Small intestine (tissue), 7 donors: ENCODE results near the gene HAPLN2. TPM values are rescaled to one million over a fixed set of nuclear protein-coding genes. Genes with fewer than 3 reads are reported as not detected.
A peak's percentile ranks its signal among the peaks of the same experiment; 100 is the strongest.
"Not testable (repeated sequence)": the region's sequence is repeated elsewhere in the genome, so short reads cannot be mapped to it uniquely, and the experiment has no call there.

Experiments
- DNase-seq, 2 donors: peaks; one replicate each; pipeline versions ENCODE4 v3.0.0 to v3.0.0-alpha.2; 2013
- FAIRE-seq: peaks from 2 replicates; lab custom pipeline; 2012; peaks lifted over from hg19 to GRCh38; lab: Jason Lieb, UNC
- H3K27ac ChIP-seq, 3 donors: one replicate each; pipeline ENCODE4 v1.5.1; 2013; ENCODE audit warnings: low read length in 2 of 3, mild to moderate bottlenecking in 2 of 3, control low read depth in 1 of 3, inconsistent platforms in 1 of 3, low read depth in 1 of 3, moderate library complexity in 1 of 3
- H3K27me3 ChIP-seq, 3 donors: one replicate each; pipeline ENCODE4 v1.6.1; 2013; ENCODE audit warnings: low read length in 3 of 3, inconsistent platforms in 1 of 3; ENCODE audit not compliant: control insufficient read depth in 3 of 3, insufficient read depth in 3 of 3
- H3K36me3 ChIP-seq, 3 donors: one replicate each; pipeline ENCODE4 v1.6.1; 2013; ENCODE audit warnings: low read length in 3 of 3, inconsistent platforms in 1 of 3, low read depth in 1 of 3, mild to moderate bottlenecking in 1 of 3, moderate library complexity in 1 of 3; ENCODE audit not compliant: control insufficient read depth in 3 of 3, insufficient read depth in 2 of 3
- H3K4me1 ChIP-seq, 3 donors: one replicate each; pipeline ENCODE4 v1.6.1; 2013; ENCODE audit warnings: low read length in 2 of 3, inconsistent platforms in 1 of 3, low read depth in 1 of 3, mild to moderate bottlenecking in 1 of 3, moderate library complexity in 1 of 3; ENCODE audit not compliant: control insufficient read depth in 3 of 3, insufficient read depth in 2 of 3
- H3K4me3 ChIP-seq, 3 donors: one replicate each; pipeline ENCODE4 v1.5.1; 2013; ENCODE audit warnings: low read length in 3 of 3, control low read depth in 1 of 3, inconsistent platforms in 1 of 3, low read depth in 1 of 3, mild to moderate bottlenecking in 1 of 3, moderate library complexity in 1 of 3
- H3K9me3 ChIP-seq, 2 donors: one replicate each; pipeline ENCODE4 v1.6.1; 2013; ENCODE audit warnings: low read depth in 1 of 2, low read length in 1 of 2; ENCODE audit not compliant: control insufficient read depth in 2 of 2, insufficient read depth in 1 of 2
- WGBS, 3 donors: extraction: QIAGEN DNeasy Blood & Tissue Kit; methylation state at CpG; one replicate each; pipeline ENCODE4 v1.1.7; 2013; 5-methylcytosine and 5-hydroxymethylcytosine counted together
- polyA plus RNA-seq, 4 donors: library from polyadenylated mRNA; stranded (reverse) in 3 of 4; unstranded in 1 of 4; fragments of 200-250 nt in 3 of 4; fragments of 120-200 nt in 1 of 4; gene quantifications; one replicate each; pipeline versions ENCODE4 v1.2.1 to v1.2.3, GENCODE V29; 2013
- donor health status: healthy with polysubstance abuse.
- donor health status: control.
- donor health status: control.
- donor health status: Bipolar disorder and iron deficiency.
- donor health status: healthy.

The HAPLN2 gene
- polyA plus RNA-seq, 4 donors, result 0.22 to 25.9 (median 6.7) TPM

GRCh38 chr1:156627313-156627880, 8.2 kb downstream of the HAPLN2 start:
- WGBS, 3 donors, result 50 to 74% (median 68%) methylated on average over 2 of the region's 2 CpGs
- no peak for FAIRE-seq
- no peaks in the 10 kb centered on the region for H3K36me3 ChIP-seq
- H3K4me3 ChIP-seq, result no peak overlapping the region
- peaks cover 0 to 66% (median 17%) of the 10 kb centered on the region in 3 donors for H3K27me3 ChIP-seq
- H3K4me1 ChIP-seq, result peaks cover 0 to 30% (median 8%) of the 10 kb centered on the region in 3 donors
- H3K27ac ChIP-seq, result no peak overlapping the region
- DNase-seq, result peak; percentile 59 to 61
- H3K9me3 ChIP-seq, result no peaks in the 10 kb centered on the region

- peaks cover 0 to 63% (median 10%) of the 10 kb centered on the region in 3 donors for H3K27me3 ChIP-seq
- H3K36me3 ChIP-seq, result no peaks in the 10 kb centered on the region
- FAIRE-seq, result no peak
- no peak for DNase-seq
- peaks cover 0 to 19% (median 5%) of the 10 kb centered on the region in 3 donors for H3K4me1 ChIP-seq
- H3K27ac ChIP-seq, result no peak overlapping the region
- H3K4me3 ChIP-seq, result no peak overlapping the region
- no peaks in the 10 kb centered on the region for H3K9me3 ChIP-seq
- WGBS, 3 donors, result 53 to 75% (median 62%) methylated on average over 8 of the region's 8 CpGs
Measured at GRCh38 chr1:156629823-156630449, 10.7 kb downstream of the HAPLN2 start.

GRCh38 chr1:156631152-156631551, 11.9 kb downstream of the HAPLN2 start:
- WGBS, 3 donors, result 49 to 50% (median 49%) methylated on average over 9 of the region's 9 CpGs

GRCh38 chr1:156632355-156632754, 13.1 kb downstream of the HAPLN2 start:
- DNase-seq, result no peak
- Histone ChIP-seq H3K27me3 (peaks cover 0 to 60% (median 7%) of the 10 kb centered on the region in 3 donors), H3K4me1 (no peaks in the 10 kb centered on the region), H3K4me3 (no peak overlapping the region), H3K36me3 (no peaks in the 10 kb centered on the region), H3K27ac (no peak overlapping the region), H3K9me3 (no peaks in the 10 kb centered on the region)
- WGBS, 3 donors, result 52 to 65% (median 58%) methylated on average over 3 of the region's 3 CpGs
- no peak for FAIRE-seq

More at GRCh38 chr1:156631152-156631551, 11.9 kb downstream of the HAPLN2 start:
- not testable (repeated sequence) for DNase-seq, H3K36me3 ChIP-seq, H3K9me3 ChIP-seq, H3K4me3 ChIP-seq, H3K27ac ChIP-seq, H3K4me1 ChIP-seq, FAIRE-seq
- peaks cover 0 to 57% (median 6%) of the 10 kb centered on the region in 3 donors for H3K27me3 ChIP-seq

GRCh38 chr1:156638189-156638985, 19.2 kb downstream of the HAPLN2 start:
- Histone ChIP-seq H3K4me3 (no peak overlapping the region), H3K4me1 (peaks cover 0 to 15% (median 0%) of the 10 kb centered on the region in 3 donors), H3K27ac (no peak overlapping the region), H3K36me3 (peaks cover 0 to under 1% (median 0%) of the 10 kb centered on the region in 3 donors), H3K9me3 (no peaks in the 10 kb centered on the region), H3K27me3 (peaks cover 3 to 83% (median 21%) of the 10 kb centered on the region in 3 donors)
- DNase-seq (no peak), FAIRE-seq (no peak)
- WGBS, 3 donors, result 43 to 52% (median 49%) methylated on average over 8 of the region's 8 CpGs

GRCh38 chr1:156639601-156640101, 20.4 kb downstream of the HAPLN2 start:
- Histone ChIP-seq H3K4me1 (peaks cover 0 to 15% (median 0%) of the 10 kb centered on the region in 3 donors), H3K4me3 (no peak overlapping the region), H3K36me3 (peaks cover 0 to 12% (median 0%) of the 10 kb centered on the region in 3 donors), H3K27ac (no peak overlapping the region), H3K9me3 (no peaks in the 10 kb centered on the region), H3K27me3 (peaks cover 3 to 73% (median 22%) of the 10 kb centered on the region in 3 donors)
- FAIRE-seq (no peak), DNase-seq (no peak)
- 23 to 50% (median 26%) methylated on average over 6 of the region's 6 CpGs for WGBS, 3 donors

- 37 to 47% (median 37%) methylated on average over 6 of the region's 6 CpGs for WGBS, 3 donors
- peaks cover 3 to 68% (median 26%) of the 10 kb centered on the region in 3 donors for H3K27me3 ChIP-seq
- FAIRE-seq, result no peak
- no peaks in the 10 kb centered on the region for H3K9me3 ChIP-seq
- H3K36me3 ChIP-seq, result peaks cover 0 to 19% (median 3%) of the 10 kb centered on the region in 3 donors
- no peak for DNase-seq
- H3K4me1 ChIP-seq, result peaks cover 0 to 15% (median 0%) of the 10 kb centered on the region in 3 donors
- H3K27ac ChIP-seq, result no peak overlapping the region
- peak overlapping the region in 1 of 3 donors; percentile 0 for H3K4me3 ChIP-seq
Measured at GRCh38 chr1:156640842-156641706, 21.9 kb downstream of the HAPLN2 start.
